GM10248 (cell line): Measurements from ENCODE around the gene TMSB4Y.

Experiments used
- CTCF ChIA-PET: fragments of 300-600 bp; sonication (Branson Sonifier 250); formaldehyde crosslinking; extraction: SDS; loops from one replicate; lab custom pipeline; 2021; ENCODE audit warnings: antibody characterized with exemption; lab: Yijun Ruan, JAX
- POLR2A ChIA-PET: fragments of 350-650 bp; sonication (Branson Sonifier 250); formaldehyde crosslinking; extraction: SDS; loops from one replicate; lab custom pipeline; 2020; ENCODE audit warnings: antibody characterized with exemption; lab: Yijun Ruan, JAX
- DNase-seq: peaks from one replicate; pipeline ENCODE4 v3.0.0; 2012; ENCODE audit errors: extremely low spot score
- CTCF ChIP-seq: IDR thresholded peaks from 2 replicates; pipeline ENCODE4 v1.5.1; 2012; ENCODE audit warnings: mild to moderate bottlenecking, low read depth; ENCODE audit errors: extremely low read depth, missing control alignments, control extremely low read depth

Gene TMSB4Y

GRCh38 chrY:13708038-13708437 is 4.3 kb downstream of the TMSB4Y start:
- DNase-seq = no peak
- ChIA-PET POLR2A (no interaction called here), CTCF (no interaction called here)
- TF ChIP-seq CTCF = no peak

- ChIA-PET POLR2A (no interaction called here), CTCF (no interaction called here)
- TF ChIP-seq CTCF = no peak
These were observed 15.3 kb downstream of the TMSB4Y start for GRCh38 chrY:13718996-13719395.

GRCh38 chrY:13729517-13729916 is 25.8 kb downstream of the TMSB4Y start:
- DNase-seq = no peak
- ChIA-PET CTCF (interaction anchor here (1.0 to 2.5 kb wide), 2 partner anchors 8 to 228 kb away, joined by 3 to 13 read pairs; no protein-coding TSS in a partner anchor), POLR2A (no interaction called here)
- peak; percentile 30 for TF ChIP-seq CTCF

More at GRCh38 chrY:13718996-13719395, 15.3 kb downstream of the TMSB4Y start:
- DNase-seq = no peak

GRCh38 chrY:13738618-13739017 is 34.9 kb downstream of the TMSB4Y start:
- peak; percentile 49 for TF ChIP-seq CTCF
- ChIA-PET POLR2A (no interaction called here), CTCF (interaction anchor here (0.8 to 2.4 kb wide), 3 partner anchors 11 to 61 kb away, joined by 4 to 11 read pairs (median 6); no protein-coding TSS in a partner anchor)
- DNase-seq = peak; percentile 8

GRCh38 chrY:13751289-13752071 is 47.8 kb downstream of the TMSB4Y start:
- DNase-seq = peak; percentile 44
- peak; percentile 32 for TF ChIP-seq CTCF
- ChIA-PET POLR2A (no interaction called here), CTCF (interaction anchor here (1.8 to 2.7 kb wide), 3 partner anchors 9 to 18 kb away, joined by 3 to 11 read pairs (median 4); no protein-coding TSS in a partner anchor)

GRCh38 chrY:13754661-13755060 is 51.0 kb downstream of the TMSB4Y start:
- no peak for DNase-seq
- ChIA-PET POLR2A (no interaction called here), CTCF (no interaction called here)
- no peak for TF ChIP-seq CTCF
